Lower leg skin (tissue), 4 donors: ENCODE results near the gene KIF1A. TPM values are rescaled to one million over a fixed set of nuclear protein-coding genes. Genes with fewer than 3 reads are reported as not detected.

ENCODE experiments used
- DNase-seq, 2 donors: peaks; one replicate each; pipeline ENCODE4 v3.0.0-alpha.2; 2019; ENCODE audit warnings: low spot score in 2 of 2
- H3K4me3 ChIP-seq: fragments of 200-600 bp; sonication (generic); 2 replicates; pipeline ENCODE4 v1.5.1; 2017; ENCODE audit warnings: mild to moderate bottlenecking, low read depth; ENCODE audit not compliant: poor library complexity, severe bottlenecking
- POLR2A ChIP-seq, 2 donors: fragments of 450-650 bp; IDR thresholded peaks; one replicate each; pipeline ENCODE4 v1.6.1; 2016 to 2017; ENCODE audit warnings: antibody characterized with exemption in 2 of 2, mild to moderate bottlenecking in 1 of 2, moderate library complexity in 1 of 2
- WGBS, 2 donors: methylation state at CpG; one replicate each; pipeline ENCODE4 v1.1.5; 2018; 5-methylcytosine and 5-hydroxymethylcytosine counted together
- intact Hi-C: fragments of 100-400 bp; cut with DNase I; formaldehyde crosslinking; loops from one replicate; pipeline ENCODE4 v1.15.0; 2023; ENCODE audit warnings: low total_unique reads
- total RNA-seq, 4 donors: library from RNA; depleted of rRNA; stranded (reverse); fragments of >200 nt; gene quantifications; one replicate each; pipeline ENCODE4 v1.1.0, GENCODE V29; 2016
- TF ChIP-seq, protein P1 (sequence below), 3 donors: fragments of 450-650 bp; IDR thresholded peaks; one replicate each; pipeline ENCODE4 v1.5.1; 2016; ENCODE audit warnings: antibody characterized with exemption in 3 of 3, mild to moderate bottlenecking in 3 of 3, moderate library complexity in 2 of 3

The KIF1A gene
- total RNA-seq, 4 donors from 2014 or later, result 0.76 to 4.3 (median 3.0) TPM

GRCh38 chr2:240731178-240731545, 88.9 kb downstream of the KIF1A start:
- intact Hi-C loops, result no loop called here
- TF ChIP-seq, protein P1, sequence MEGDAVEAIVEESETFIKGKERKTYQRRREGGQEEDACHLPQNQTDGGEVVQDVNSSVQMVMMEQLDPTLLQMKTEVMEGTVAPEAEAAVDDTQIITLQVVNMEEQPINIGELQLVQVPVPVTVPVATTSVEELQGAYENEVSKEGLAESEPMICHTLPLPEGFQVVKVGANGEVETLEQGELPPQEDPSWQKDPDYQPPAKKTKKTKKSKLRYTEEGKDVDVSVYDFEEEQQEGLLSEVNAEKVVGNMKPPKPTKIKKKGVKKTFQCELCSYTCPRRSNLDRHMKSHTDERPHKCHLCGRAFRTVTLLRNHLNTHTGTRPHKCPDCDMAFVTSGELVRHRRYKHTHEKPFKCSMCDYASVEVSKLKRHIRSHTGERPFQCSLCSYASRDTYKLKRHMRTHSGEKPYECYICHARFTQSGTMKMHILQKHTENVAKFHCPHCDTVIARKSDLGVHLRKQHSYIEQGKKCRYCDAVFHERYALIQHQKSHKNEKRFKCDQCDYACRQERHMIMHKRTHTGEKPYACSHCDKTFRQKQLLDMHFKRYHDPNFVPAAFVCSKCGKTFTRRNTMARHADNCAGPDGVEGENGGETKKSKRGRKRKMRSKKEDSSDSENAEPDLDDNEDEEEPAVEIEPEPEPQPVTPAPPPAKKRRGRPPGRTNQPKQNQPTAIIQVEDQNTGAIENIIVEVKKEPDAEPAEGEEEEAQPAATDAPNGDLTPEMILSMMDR (IDR thresholded peaks at IDR 0.05), result no peak
- whole genome bisulfite sequencing, 2 donors, result 30% methylated on average over 9 of the region's 9 CpGs; no CpG with 5 or more reads in 1 of the 2 donors
- no peak for DNase-seq
- no peak overlapping the region for H3K4me3 ChIP-seq

- intact Hi-C loops, result no loop called here
- TF ChIP-seq, protein P1 (IDR thresholded peaks at IDR 0.05), result no peak
- TF ChIP-seq POLR2A (IDR thresholded peaks at IDR 0.05), result no peak
- no peak overlapping the region for H3K4me3 ChIP-seq
- 59 to 69% methylated on average over 8 to 10 of the region's 10 CpGs for WGBS, 2 donors
- DNase-seq, result no peak
Measured at GRCh38 chr2:240730501-240731177, 89.4 kb downstream of the KIF1A start.

- no peak for DNase-seq
- intact Hi-C loops, result no loop called here
- WGBS, 2 donors, result 86 to 87% methylated on average over 7 of the region's 7 CpGs
- TF ChIP-seq POLR2A (IDR thresholded peaks at IDR 0.05), result no peak
- TF ChIP-seq, protein P1 (IDR thresholded peaks at IDR 0.05), result no peak
- no peak overlapping the region for H3K4me3 ChIP-seq
Measured at GRCh38 chr2:240728827-240729226, 91.2 kb downstream of the KIF1A start.

- 69 to 75% methylated on average over 10 of the region's 10 CpGs for WGBS, 2 donors
- intact Hi-C loops, result no loop called here
Measured at GRCh38 chr2:240728361-240728760, 91.7 kb downstream of the KIF1A start.

DNA sequence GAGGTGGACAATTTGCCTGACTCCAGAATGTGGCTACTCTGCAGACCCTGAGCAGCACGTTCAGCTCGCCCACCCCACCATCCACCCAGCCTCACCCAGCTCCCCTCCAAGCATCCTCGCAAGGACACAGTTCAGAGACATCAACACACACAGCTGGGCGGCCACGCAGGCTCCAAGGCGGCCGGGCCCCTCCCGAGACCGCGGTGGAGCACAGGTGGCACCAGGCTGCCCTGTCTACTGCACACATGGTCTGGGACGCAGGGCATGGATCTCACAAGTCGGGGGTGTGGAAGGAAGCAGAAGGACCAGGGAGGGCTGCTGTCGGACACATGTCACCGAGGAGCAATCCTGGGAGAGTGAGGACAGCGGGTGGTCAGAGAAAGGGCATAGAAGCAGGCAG, 92.1 kb downstream of the KIF1A start:
- TF ChIP-seq POLR2A (IDR thresholded peaks at IDR 0.05), result no peak
- TF ChIP-seq, protein P1 (IDR thresholded peaks at IDR 0.05), result no peak
- intact Hi-C loops, result no loop called here
- H3K4me3 ChIP-seq, result no peak overlapping the region
- no peak for DNase-seq
- 82 to 88% methylated on average over 15 of the region's 15 CpGs for WGBS, 2 donors

More at GRCh38 chr2:240728361-240728760, 91.7 kb downstream of the KIF1A start:
- H3K4me3 ChIP-seq, result no peak overlapping the region
- TF ChIP-seq, protein P1 (IDR thresholded peaks at IDR 0.05), result no peak
- no peak for TF ChIP-seq POLR2A (IDR thresholded peaks at IDR 0.05)
- no peak for DNase-seq

- no peak overlapping the region for H3K4me3 ChIP-seq
- DNase-seq, result no peak
- 77 to 84% methylated on average over 10 to 14 of the region's 14 CpGs for WGBS, 2 donors
- intact Hi-C loops, result no loop called here
- TF ChIP-seq, protein P1 (IDR thresholded peaks at IDR 0.05), result no peak
- no peak for TF ChIP-seq POLR2A (IDR thresholded peaks at IDR 0.05)
Measured at GRCh38 chr2:240727439-240727838, 92.6 kb downstream of the KIF1A start.
